HG03039 (cell line): ENCODE results near the gene MFSD11.
"Not testable (repeated sequence)": the region's sequence is repeated elsewhere in the genome, so short reads cannot be mapped to it uniquely, and the experiment has no call there.

Experiments
- ATAC-seq: cut with Tn5 transposase; IDR thresholded peaks from one replicate; pipeline ENCODE4 v1.9.1; 2021; ENCODE audit warnings: mild to moderate bottlenecking, moderate library complexity; ENCODE audit not compliant: unreplicated experiment

The MFSD11 gene

GRCh38 chr17:76707985-76708807 is 29.7 kb upstream of the MFSD11 start:
- ATAC-seq, result no peak

GRCh38 chr17:76709077-76709950 is 28.6 kb upstream of the MFSD11 start:
- no peak for ATAC-seq

GRCh38 chr17:76709951-76710862 is 27.7 kb upstream of the MFSD11 start:
- ATAC-seq, result not testable (repeated sequence)

- ATAC-seq, result no peak
These were observed 26.9 kb upstream of the MFSD11 start, which contains the start of gene MXRA7 for GRCh38 chr17:76710863-76711611. Gene MXRA7 (minus strand): TSS chr17:76710965. CDS start chr17:76710946, 19 bp downstream.

GRCh38 chr17:76712321-76712720 is 25.6 kb upstream of the MFSD11 start:
- not testable (repeated sequence) for ATAC-seq

GRCh38 chr17:76713765-76714164 is 24.2 kb upstream of the MFSD11 start:
- ATAC-seq, result no peak

GRCh38 chr17:76714336-76714735 is 23.6 kb upstream of the MFSD11 start:
- ATAC-seq, result no peak

GRCh38 chr17:76714822-76715495 is 23.0 kb upstream of the MFSD11 start:
- no peak for ATAC-seq

GRCh38 chr17:76715496-76715830 is 22.5 kb upstream of the MFSD11 start:
- ATAC-seq, result no peak

- no peak for ATAC-seq
These were observed 21.6 kb upstream of the MFSD11 start for GRCh38 chr17:76716146-76716838.

- ATAC-seq, result no peak
These were observed 21.1 kb upstream of the MFSD11 start for GRCh38 chr17:76716839-76717215.

GRCh38 chr17:76718516-76718915 is 19.4 kb upstream of the MFSD11 start:
- no peak for ATAC-seq

- ATAC-seq, result no peak
These were observed 17.7 kb upstream of the MFSD11 start for GRCh38 chr17:76720211-76720610.

- no peak for ATAC-seq
These were observed 17.0 kb upstream of the MFSD11 start for GRCh38 chr17:76720941-76721340.

GRCh38 chr17:76721463-76721862 is 16.5 kb upstream of the MFSD11 start:
- no peak for ATAC-seq

- no peak for ATAC-seq
These were observed 15.6 kb upstream of the MFSD11 start for GRCh38 chr17:76722279-76722678.

GRCh38 chr17:76722977-76723376 is 14.9 kb upstream of the MFSD11 start:
- not testable (repeated sequence) for ATAC-seq

- no peak for ATAC-seq
These were observed 14.1 kb upstream of the MFSD11 start for GRCh38 chr17:76723812-76724211.
